ENCODE measurements around the gene DNAAF1. TPM values are rescaled to one million over a fixed set of nuclear protein-coding genes. Genes with fewer than 3 reads are reported as not detected.
"Not testable (repeated sequence)": the region's sequence is repeated elsewhere in the genome, so short reads cannot be mapped to it uniquely, and the experiment has no call there.

Gene DNAAF1
- total and polyA plus RNA-seq, 4 experiments from 2014 or later = 0.19 to 1.2 TPM; not detected in 2

DNA sequence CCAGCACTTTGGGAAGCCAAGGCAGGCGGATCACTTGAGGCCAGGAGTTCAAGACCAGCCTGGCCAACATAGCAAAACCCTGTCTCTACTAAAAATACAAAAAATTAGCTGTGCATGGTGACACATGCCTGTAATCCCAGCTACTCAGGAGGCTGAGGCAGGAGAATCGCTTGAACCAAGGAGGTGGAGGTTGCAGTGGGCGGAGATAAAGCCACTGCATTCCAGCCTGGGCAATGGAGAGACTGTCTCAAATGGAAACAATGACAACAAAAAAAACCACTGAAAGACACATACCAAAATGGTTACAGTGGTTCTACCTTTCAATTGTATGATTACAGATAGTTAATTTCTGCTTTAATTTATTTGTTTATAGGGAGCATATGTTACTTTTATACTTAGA is 33.2 kb upstream of the DNAAF1 start:
- POLR2A ChIA-PET (ENCODE audit: partially characterized antibody); H3K27ac ChIP-seq (ENCODE audit: low read depth, low read length); H3K27me3 Mint-ChIP-seq; H3K4me3 Mint-ChIP-seq; H3K9me3 ChIP-seq (ENCODE audit: control insufficient read depth in 1 of 2, low read length in 2 of 2); H3K4me3 ChIP-seq (ENCODE audit: low read length in 2 of 2); H3K27me3 ChIP-seq (ENCODE audit: insufficient read depth, low read length); H3K9me3 Mint-ChIP-seq; DNase-seq: not testable (repeated sequence)
- Histone ChIP-seq H3K4me1 (ENCODE audit: insufficient read depth, low read length) (peaks cover 47% of the 10 kb centered on the region), H3K36me3 (ENCODE audit: insufficient read depth, low read length) (peaks cover 14% of the 10 kb centered on the region)
- Mint-ChIP-seq H3K27ac (peak overlapping the region in 1 of 7 donors; percentile 58), H3K36me3 (peaks cover under 1 to 36% of the 10 kb centered on the region in 2 donors), H3K4me1 (peaks cover 31 to 60% (median 45%) of the 10 kb centered on the region in 4 donors)
- CTCF ChIA-PET (ENCODE audit: partially characterized antibody) = interaction anchor here (0.6 to 5.0 kb wide), 3 partner anchors 26 to 64 kb away, joined by 3 to 23 read pairs (median 4); no protein-coding TSS in a partner anchor
- intact Hi-C loops (cut with micrococcal nuclease) = loop anchor here (10.0 kb wide), 1 partner anchor 1573 kb away; the partner anchor contains the start of gene GINS2

DNA sequence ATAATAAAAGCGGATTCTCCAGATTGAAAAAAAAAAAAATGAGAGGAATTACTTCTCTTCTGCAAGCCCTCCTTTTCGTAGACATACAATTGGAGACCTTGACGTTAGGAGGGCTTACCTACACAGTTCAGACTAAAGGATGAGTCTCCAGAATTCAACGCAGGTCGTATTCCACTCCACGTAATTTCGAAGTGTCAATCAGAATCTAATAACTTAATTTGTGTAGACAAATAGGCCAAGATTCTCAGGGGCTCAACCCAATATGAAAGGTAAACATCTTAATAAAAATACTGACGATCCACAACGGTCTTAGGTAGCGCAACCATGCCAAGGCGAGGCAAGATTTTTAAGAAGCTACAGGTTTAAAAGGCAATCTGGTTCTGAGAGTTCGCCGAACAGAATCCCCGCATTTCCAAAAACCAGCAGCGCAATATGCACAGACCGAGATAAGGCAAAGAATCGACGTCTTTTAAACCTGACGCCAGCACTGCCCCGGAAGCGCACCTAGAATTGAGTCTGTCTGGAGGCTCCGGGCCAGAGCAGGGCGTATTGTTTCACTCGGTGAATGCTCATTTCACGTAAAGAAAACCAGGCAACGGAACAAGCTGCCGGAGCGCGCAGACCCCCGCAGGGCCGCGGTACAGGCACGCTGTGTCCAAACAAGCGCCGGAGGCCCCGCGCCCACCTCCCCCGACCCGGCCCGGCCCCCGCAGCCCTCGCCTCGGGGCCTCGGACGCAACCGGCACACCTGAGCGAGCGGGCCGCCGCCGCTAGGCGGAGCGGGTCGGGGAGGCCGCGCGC is 29.0 kb upstream of the DNAAF1 start:
- Histone ChIP-seq H3K27ac (ENCODE audit: low read depth, low read length) (peak overlapping the region; percentile 91), H3K36me3 (ENCODE audit: insufficient read depth, low read length) (no peaks in the 10 kb centered on the region), H3K4me1 (ENCODE audit: insufficient read depth, low read length) (peaks cover 34% of the 10 kb centered on the region), H3K4me3 (ENCODE audit: low read length in 2 of 2) (peak overlapping the region; percentile 13 to 96), H3K27me3 (ENCODE audit: insufficient read depth, low read length) (no peaks in the 10 kb centered on the region), H3K9me3 (ENCODE audit: control insufficient read depth in 1 of 2, low read length in 2 of 2) (no peaks in the 10 kb centered on the region)
- peak overlapping the region; percentile 87 to 95 (median 92) for H3K4me3 Mint-ChIP-seq
- peaks cover 0 to 12% of the 10 kb centered on the region in 2 donors for H3K36me3 Mint-ChIP-seq
- peak in 3 of 5 donors; percentile 73 to 83 (median 81) for DNase-seq
- ChIA-PET POLR2A (ENCODE audit: partially characterized antibody) (interaction anchor here (0.7 to 3.2 kb wide), 23 partner anchors 11 to 1438 kb away, joined by 3 to 55 read pairs (median 5); partner anchors contain the start of genes COTL1, DNAAF1, HSBP1 and HSDL1), CTCF (ENCODE audit: partially characterized antibody) (interaction anchor here (1.0 to 4.1 kb wide), 8 partner anchors 8 to 71 kb away, joined by 3 to 25 read pairs (median 4); partner anchors contain the start of genes DNAAF1, HSDL1 and TAF1C)
- peak overlapping the region; percentile 92 to 99 (median 96) for H3K27ac Mint-ChIP-seq
- H3K9me3 Mint-ChIP-seq = no peaks in the 10 kb centered on the region
- intact Hi-C loops (cut with micrococcal nuclease) = loop anchor here (1.0 to 10.0 kb wide), 6 partner anchors 29 to 1569 kb away; partner anchors contain the start of genes DNAAF1, GINS2, HSDL1 and TAF1C
- peaks cover 11 to 36% (median 25%) of the 10 kb centered on the region in 4 donors for H3K4me1 Mint-ChIP-seq
- no peaks in the 10 kb centered on the region for H3K27me3 Mint-ChIP-seq

DNA sequence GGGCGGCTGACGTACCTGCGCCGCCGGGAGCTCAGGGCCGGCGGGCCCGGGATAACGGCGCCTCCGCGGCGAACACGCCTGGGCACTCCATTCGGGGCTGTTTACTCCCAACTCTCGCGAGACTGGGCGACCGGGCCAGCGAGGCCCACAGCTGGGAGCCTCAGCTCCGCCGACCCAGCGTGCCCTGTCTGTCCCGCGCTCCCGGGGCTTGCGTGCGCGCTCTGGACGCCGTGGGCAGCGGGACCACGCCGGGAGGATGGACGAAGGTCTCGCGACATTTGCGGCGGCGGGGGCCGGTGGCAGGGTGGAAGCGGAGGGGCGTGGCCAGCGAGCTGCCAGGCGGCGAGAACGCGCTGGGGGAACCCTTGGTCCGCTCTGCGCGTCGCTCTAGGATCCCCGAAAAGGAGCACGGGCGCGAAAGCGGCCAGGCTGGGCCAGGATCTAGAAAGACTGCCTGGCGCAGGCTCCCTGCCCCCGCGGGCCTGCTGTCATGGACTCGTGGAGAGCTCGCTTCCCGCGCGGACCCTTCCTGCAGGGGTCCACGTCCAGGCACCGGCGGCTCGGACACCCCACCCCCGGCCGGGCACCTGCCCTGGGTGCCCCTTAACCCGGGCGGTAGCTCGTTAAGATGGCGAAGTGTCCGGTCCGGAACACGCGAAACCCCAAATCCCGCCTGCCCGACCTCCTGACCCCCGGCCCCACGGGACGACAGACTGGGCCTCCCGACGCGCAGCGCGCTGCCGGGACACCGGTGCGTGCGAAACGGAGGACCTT is 28.2 kb upstream of the DNAAF1 start, which contains the start of gene MBTPS1:
Gene MBTPS1, minus strand, starts transcription at position 223 of the 774 bp plus-strand sequence. CDS start 15,159 bp downstream, outside the sequence.
- POLR2A ChIA-PET (ENCODE audit: partially characterized antibody) = interaction anchor here (0.7 to 3.2 kb wide), 25 partner anchors 10 to 1437 kb away, joined by 3 to 55 read pairs (median 4); partner anchors contain the start of genes COTL1, DNAAF1, HSBP1 and HSDL1
- Mint-ChIP-seq H3K9me3 (no peaks in the 10 kb centered on the region), H3K27ac (peak within 1 kb of the TSS; percentile 93 to 99 (median 96)), H3K4me3 (peak within 1 kb of the TSS; percentile 90 to 96 (median 92)), H3K4me1 (peaks cover 11 to 34% (median 21%) of the 10 kb centered on the region in 4 donors), H3K27me3 (no peaks in the 10 kb centered on the region), H3K36me3 (peaks cover 0 to 14% of the 10 kb centered on the region in 2 donors)
- CTCF ChIA-PET (ENCODE audit: partially characterized antibody) = interaction anchor here (1.1 to 4.1 kb wide), 7 partner anchors 13 to 70 kb away, joined by 3 to 25 read pairs (median 4); partner anchors contain the start of genes DNAAF1, HSDL1 and TAF1C
- no peaks in the 10 kb centered on the region for H3K9me3 ChIP-seq (ENCODE audit: control insufficient read depth in 1 of 2, low read length in 2 of 2)
- peak within 1 kb of the TSS; percentile 55 to 96 for H3K4me3 ChIP-seq (ENCODE audit: low read length in 2 of 2)
- intact Hi-C loops (cut with micrococcal nuclease) = loop anchor here (1.0 to 10.0 kb wide), 6 partner anchors 28 to 1568 kb away; partner anchors contain the start of genes DNAAF1, GINS2, HSDL1 and TAF1C
- peak; percentile 96 to 98 (median 98) for DNase-seq
- H3K4me1 ChIP-seq (ENCODE audit: insufficient read depth, low read length) = peaks cover 34% of the 10 kb centered on the region
- H3K27me3 ChIP-seq (ENCODE audit: insufficient read depth, low read length) = no peaks in the 10 kb centered on the region
- H3K36me3 ChIP-seq (ENCODE audit: insufficient read depth, low read length) = no peaks in the 10 kb centered on the region
- peak within 1 kb of the TSS; percentile 91 for H3K27ac ChIP-seq (ENCODE audit: low read depth, low read length)

DNA sequence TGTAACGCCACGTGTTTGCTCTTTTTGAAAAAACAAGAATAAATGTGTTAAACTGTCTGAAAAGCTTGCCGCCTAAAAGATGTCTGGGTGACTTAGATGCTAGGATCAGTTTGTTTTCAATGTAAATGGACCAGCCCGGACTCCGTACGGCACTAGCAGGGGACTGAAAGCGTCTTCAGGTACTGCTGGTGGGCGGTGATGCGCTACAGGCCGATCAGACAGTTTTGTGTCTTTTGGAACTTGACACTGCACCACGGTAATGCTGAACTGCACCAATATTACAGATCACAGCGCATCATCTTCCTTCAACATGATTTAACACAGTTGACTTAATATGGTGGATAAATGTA is 27.6 kb upstream of the DNAAF1 start:
- ChIA-PET CTCF (ENCODE audit: partially characterized antibody) (interaction anchor here (1.1 to 4.1 kb wide), 7 partner anchors 14 to 70 kb away, joined by 3 to 25 read pairs (median 4); partner anchors contain the start of genes DNAAF1, HSDL1 and TAF1C), POLR2A (ENCODE audit: partially characterized antibody) (interaction anchor here (0.8 to 3.2 kb wide), 16 partner anchors 12 to 1436 kb away, joined by 3 to 55 read pairs (median 5); partner anchors contain the start of genes DNAAF1, HSBP1, HSDL1 and MLYCD)
- H3K36me3 ChIP-seq (ENCODE audit: insufficient read depth, low read length) = no peaks in the 10 kb centered on the region
- H3K4me3 ChIP-seq (ENCODE audit: low read length in 2 of 2) = peak overlapping the region; percentile 55 to 96
- intact Hi-C loops (cut with micrococcal nuclease) = loop anchor here (2.0 to 10.0 kb wide), 3 partner anchors 33 to 1567 kb away; partner anchors contain the start of gene GINS2
- H3K9me3 ChIP-seq (ENCODE audit: control insufficient read depth in 1 of 2, low read length in 2 of 2) = no peaks in the 10 kb centered on the region
- Mint-ChIP-seq H3K27ac (peak overlapping the region; percentile 70 to 96 (median 93)), H3K4me3 (peak overlapping the region; percentile 86 to 96 (median 92)), H3K9me3 (no peaks in the 10 kb centered on the region), H3K4me1 (peaks cover 11 to 34% (median 21%) of the 10 kb centered on the region in 4 donors), H3K27me3 (no peaks in the 10 kb centered on the region), H3K36me3 (peaks cover 0 to 15% of the 10 kb centered on the region in 2 donors)
- peaks cover 34% of the 10 kb centered on the region for H3K4me1 ChIP-seq (ENCODE audit: insufficient read depth, low read length)
- no peaks in the 10 kb centered on the region for H3K27me3 ChIP-seq (ENCODE audit: insufficient read depth, low read length)
- peak overlapping the region; percentile 91 for H3K27ac ChIP-seq (ENCODE audit: low read depth, low read length)
- peak in 2 of 5 donors; percentile 31 to 53 for DNase-seq

DNA sequence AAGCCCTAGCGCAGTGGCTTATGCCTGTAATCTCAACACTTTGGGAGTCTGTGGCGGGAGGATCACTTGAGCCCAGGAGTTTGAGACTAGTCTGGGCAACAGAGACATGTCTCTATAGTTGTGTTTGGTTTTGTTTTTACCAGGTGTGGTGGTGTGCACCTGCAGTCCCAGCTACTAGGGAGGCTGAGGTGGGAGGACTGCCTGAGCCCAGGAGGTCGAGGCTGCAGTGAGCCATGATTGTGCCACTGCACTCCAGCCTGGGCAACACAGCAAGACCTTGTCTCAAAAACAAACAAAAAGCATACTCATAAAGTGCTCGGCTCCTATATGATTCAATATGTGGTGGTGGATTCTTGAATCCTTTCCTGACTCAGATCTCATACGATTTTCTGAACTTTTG is 26.8 kb upstream of the DNAAF1 start:
- Mint-ChIP-seq H3K4me1 (peaks cover 11 to 30% (median 19%) of the 10 kb centered on the region in 4 donors), H3K4me3 (peak overlapping the region; percentile 40 to 65 (median 49)), H3K27ac (peak overlapping the region in 2 of 7 donors; percentile 65 to 69), H3K36me3 (peaks cover 5 to 22% of the 10 kb centered on the region in 2 donors)
- H3K9me3 ChIP-seq (ENCODE audit: control insufficient read depth in 1 of 2, low read length in 2 of 2); H3K27ac ChIP-seq (ENCODE audit: low read depth, low read length); H3K27me3 Mint-ChIP-seq; DNase-seq; H3K27me3 ChIP-seq (ENCODE audit: insufficient read depth, low read length); H3K36me3 ChIP-seq (ENCODE audit: insufficient read depth, low read length); H3K9me3 Mint-ChIP-seq; H3K4me3 ChIP-seq (ENCODE audit: low read length in 2 of 2): not testable (repeated sequence)
- intact Hi-C loops (cut with micrococcal nuclease) = loop anchor here (10.0 kb wide), 1 partner anchor 1566 kb away; the partner anchor contains the start of gene GINS2
- POLR2A ChIA-PET (ENCODE audit: partially characterized antibody) = interaction anchor here (0.5 to 3.2 kb wide), 4 partner anchors 20 to 68 kb away, joined by 3 to 36 read pairs (median 6); partner anchors contain the start of genes DNAAF1, HSDL1 and TAF1C
- CTCF ChIA-PET (ENCODE audit: partially characterized antibody) = interaction anchor here (1.5 to 4.1 kb wide), 3 partner anchors 24 to 69 kb away, joined by 4 to 25 read pairs (median 17); partner anchors contain the start of gene TAF1C
- peaks cover 31% of the 10 kb centered on the region for H3K4me1 ChIP-seq (ENCODE audit: insufficient read depth, low read length)

DNA sequence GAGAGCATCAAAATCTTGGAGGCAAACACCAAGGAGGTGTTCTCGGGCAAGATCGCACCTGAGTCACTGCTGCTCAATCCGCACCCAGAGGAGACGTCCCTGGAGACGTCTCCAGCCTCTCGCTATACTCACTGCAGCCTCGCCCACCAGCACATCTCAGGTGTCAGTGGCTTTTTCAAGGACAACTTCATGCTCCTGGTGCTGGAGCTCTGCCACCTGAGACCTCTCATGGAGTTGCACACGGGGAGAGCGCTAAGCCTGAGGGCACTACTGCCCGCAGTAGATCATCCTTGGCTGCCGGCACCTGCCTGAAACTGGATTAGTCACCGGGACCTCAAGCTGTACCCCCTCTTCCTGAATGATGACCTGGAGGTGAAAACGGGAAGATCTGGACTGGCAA is 25.7 kb upstream of the DNAAF1 start:
- Mint-ChIP-seq H3K27ac (peak overlapping the region in 1 of 7 donors; percentile 49), H3K27me3 (no peaks in the 10 kb centered on the region), H3K4me3 (no peak overlapping the region), H3K9me3 (no peaks in the 10 kb centered on the region), H3K4me1 (peaks cover 9 to 28% (median 16%) of the 10 kb centered on the region in 4 donors), H3K36me3 (peaks cover 5 to 25% of the 10 kb centered on the region in 2 donors)
- Histone ChIP-seq H3K27me3 (ENCODE audit: insufficient read depth, low read length) (no peaks in the 10 kb centered on the region), H3K9me3 (ENCODE audit: control insufficient read depth in 1 of 2, low read length in 2 of 2) (no peaks in the 10 kb centered on the region), H3K4me1 (ENCODE audit: insufficient read depth, low read length) (peaks cover 21% of the 10 kb centered on the region), H3K27ac (ENCODE audit: low read depth, low read length) (no peak overlapping the region), H3K4me3 (ENCODE audit: low read length in 2 of 2) (no peak overlapping the region), H3K36me3 (ENCODE audit: insufficient read depth, low read length) (no peaks in the 10 kb centered on the region)
- intact Hi-C loops (cut with micrococcal nuclease) = loop anchor here (10.0 kb wide), 1 partner anchor 1565 kb away; the partner anchor contains the start of gene GINS2
- ChIA-PET POLR2A (ENCODE audit: partially characterized antibody) (interaction anchor here (1.0 kb wide), 1 partner anchor 25 kb away, joined by 3 read pairs; the partner anchor contains the start of genes DNAAF1 and HSDL1), CTCF (ENCODE audit: partially characterized antibody) (no interaction called here)
- DNase-seq = no peak
